Neural cell (in vitro differentiated cells): Measurements from ENCODE around the gene CREB3L4.

Experiments used
- EP300 ChIP-seq: fragments of 450-650 bp; conservative IDR thresholded peaks from 2 replicates; pipeline ENCODE4 v1.6.1; 2014; ENCODE audit warnings: antibody characterized with exemption, mild to moderate bottlenecking, moderate library complexity; ENCODE audit not compliant: poor library complexity, severe bottlenecking
- POLR2AphosphoS5 ChIP-seq: IDR thresholded peaks from 2 replicates; pipeline ENCODE4 v1.6.1; 2012
- TF ChIP-seq, protein P1 (sequence below): fragments of 450-650 bp; IDR thresholded peaks from 2 replicates; pipeline ENCODE4 v1.5.1; 2014; ENCODE audit warnings: antibody characterized with exemption, mild to moderate bottlenecking, moderate library complexity; ENCODE audit not compliant: poor library complexity, severe bottlenecking

GRCh38 chr1:154019940-154020339 is 52.2 kb downstream of the CREB3L4 start:
- TF ChIP-seq EP300 (no peak), POLR2AphosphoS5 (no peak)
- TF ChIP-seq, protein P1, sequence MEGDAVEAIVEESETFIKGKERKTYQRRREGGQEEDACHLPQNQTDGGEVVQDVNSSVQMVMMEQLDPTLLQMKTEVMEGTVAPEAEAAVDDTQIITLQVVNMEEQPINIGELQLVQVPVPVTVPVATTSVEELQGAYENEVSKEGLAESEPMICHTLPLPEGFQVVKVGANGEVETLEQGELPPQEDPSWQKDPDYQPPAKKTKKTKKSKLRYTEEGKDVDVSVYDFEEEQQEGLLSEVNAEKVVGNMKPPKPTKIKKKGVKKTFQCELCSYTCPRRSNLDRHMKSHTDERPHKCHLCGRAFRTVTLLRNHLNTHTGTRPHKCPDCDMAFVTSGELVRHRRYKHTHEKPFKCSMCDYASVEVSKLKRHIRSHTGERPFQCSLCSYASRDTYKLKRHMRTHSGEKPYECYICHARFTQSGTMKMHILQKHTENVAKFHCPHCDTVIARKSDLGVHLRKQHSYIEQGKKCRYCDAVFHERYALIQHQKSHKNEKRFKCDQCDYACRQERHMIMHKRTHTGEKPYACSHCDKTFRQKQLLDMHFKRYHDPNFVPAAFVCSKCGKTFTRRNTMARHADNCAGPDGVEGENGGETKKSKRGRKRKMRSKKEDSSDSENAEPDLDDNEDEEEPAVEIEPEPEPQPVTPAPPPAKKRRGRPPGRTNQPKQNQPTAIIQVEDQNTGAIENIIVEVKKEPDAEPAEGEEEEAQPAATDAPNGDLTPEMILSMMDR = no peak
